Measurements from ENCODE around the gene LPCAT3. TPM values are rescaled to one million over a fixed set of nuclear protein-coding genes. Genes with fewer than 3 reads are reported as not detected.

LPCAT3 gene
- polyA plus RNA-seq, 1 donor (not counting 4 experiments of a cell fraction or from before 2014, with no cell fraction given): 69.1 TPM

DNA sequence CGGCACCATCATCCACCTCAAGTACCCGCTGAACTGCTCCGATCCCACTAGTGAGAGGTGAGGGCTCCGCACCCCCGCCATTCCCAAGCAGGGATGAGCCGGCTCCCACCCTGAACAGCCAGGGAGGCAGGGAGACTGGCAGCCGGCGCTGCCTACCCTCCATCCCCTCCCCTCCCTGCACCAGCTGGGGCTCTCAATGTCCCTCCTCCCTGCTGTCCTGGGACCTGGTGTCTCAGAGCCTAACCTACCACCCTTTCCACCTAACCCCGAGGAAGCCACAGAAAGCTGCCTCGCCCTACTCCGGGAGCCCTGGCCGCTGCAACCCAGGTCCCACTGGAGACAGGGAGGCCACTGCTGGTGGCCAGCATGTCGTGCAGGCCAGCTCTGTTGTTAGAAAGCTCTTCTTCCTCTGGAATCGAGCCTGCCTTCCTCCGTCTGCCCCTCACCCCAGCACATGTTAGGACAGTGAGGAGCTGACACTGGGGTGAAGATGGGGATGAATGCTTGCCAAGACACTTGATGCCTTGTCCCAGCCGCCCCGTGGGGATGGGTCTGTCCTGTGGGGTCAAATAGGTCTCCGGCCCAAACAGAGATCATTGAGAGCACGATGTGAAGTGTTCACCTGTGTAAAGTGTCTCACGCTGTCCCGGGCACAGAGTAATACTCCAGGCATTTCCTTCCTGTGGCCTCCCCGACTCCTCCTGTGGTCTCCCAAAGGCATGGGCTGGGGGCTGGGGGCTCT is 66.0 kb downstream of the LPCAT3 start:
- Histone ChIP-seq H3K79me2 (ENCODE audit: control insufficient read depth, insufficient read depth, low read length) (no peaks in the 10 kb centered on the region), H3K27me3 (ENCODE audit: control insufficient read depth, extremely low read depth, insufficient read depth, low read length) (no peaks in the 10 kb centered on the region), H3K9me3 (ENCODE audit: control insufficient read depth, low read depth, low read length) (no peaks in the 10 kb centered on the region), H3K9ac (ENCODE audit: control insufficient read depth, extremely low read depth, insufficient read depth, low read length) (no peak overlapping the region), H3K27ac (ENCODE audit: control insufficient read depth, insufficient read depth, low read length) (no peak overlapping the region), H3K4me2 (ENCODE audit: control insufficient read depth, extremely low read depth, insufficient read depth, low read depth, low read length) (no peak overlapping the region), H3K9me1 (ENCODE audit: control insufficient read depth, extremely low read depth, insufficient read depth, low read length) (no peaks in the 10 kb centered on the region), H3K36me3 (ENCODE audit: control insufficient read depth in 2 of 2, extremely low read depth in 1 of 2, insufficient read depth in 2 of 2, low read length in 2 of 2) (no peaks in the 10 kb centered on the region), H4K20me1 (ENCODE audit: control insufficient read depth, extremely low read depth, insufficient read depth, low read length) (no peaks in the 10 kb centered on the region), H3K4me1 (ENCODE audit: control insufficient read depth, extremely low read depth, insufficient read depth, low read length) (no peaks in the 10 kb centered on the region), H2AFZ (ENCODE audit: control insufficient read depth, low read length) (no peak overlapping the region), H3K4me3 (ENCODE audit: control insufficient read depth in 2 of 3, extremely low read depth in 1 of 3, insufficient read depth in 2 of 3, low read depth in 1 of 3, low read length in 3 of 3) (no peak overlapping the region)
- dilution Hi-C loops (cut with MboI; ENCODE audit: extremely low pct_ligation_motif_present, low sequenced_read_pairs): no loop called here
- TF ChIP-seq EZH2 (IDR thresholded peaks at IDR 0.05; ENCODE audit: low read length): no peak
- TF ChIP-seq, protein P1, sequence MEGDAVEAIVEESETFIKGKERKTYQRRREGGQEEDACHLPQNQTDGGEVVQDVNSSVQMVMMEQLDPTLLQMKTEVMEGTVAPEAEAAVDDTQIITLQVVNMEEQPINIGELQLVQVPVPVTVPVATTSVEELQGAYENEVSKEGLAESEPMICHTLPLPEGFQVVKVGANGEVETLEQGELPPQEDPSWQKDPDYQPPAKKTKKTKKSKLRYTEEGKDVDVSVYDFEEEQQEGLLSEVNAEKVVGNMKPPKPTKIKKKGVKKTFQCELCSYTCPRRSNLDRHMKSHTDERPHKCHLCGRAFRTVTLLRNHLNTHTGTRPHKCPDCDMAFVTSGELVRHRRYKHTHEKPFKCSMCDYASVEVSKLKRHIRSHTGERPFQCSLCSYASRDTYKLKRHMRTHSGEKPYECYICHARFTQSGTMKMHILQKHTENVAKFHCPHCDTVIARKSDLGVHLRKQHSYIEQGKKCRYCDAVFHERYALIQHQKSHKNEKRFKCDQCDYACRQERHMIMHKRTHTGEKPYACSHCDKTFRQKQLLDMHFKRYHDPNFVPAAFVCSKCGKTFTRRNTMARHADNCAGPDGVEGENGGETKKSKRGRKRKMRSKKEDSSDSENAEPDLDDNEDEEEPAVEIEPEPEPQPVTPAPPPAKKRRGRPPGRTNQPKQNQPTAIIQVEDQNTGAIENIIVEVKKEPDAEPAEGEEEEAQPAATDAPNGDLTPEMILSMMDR (optimal IDR thresholded peaks at IDR 0.05 in 1 of 3, IDR thresholded peaks at IDR 0.05 in 1 of 3, conservative IDR thresholded peaks at IDR 0.05 in 1 of 3; ENCODE audit: extremely low read depth in 1 of 3, insufficient read depth in 2 of 3, low read length in 3 of 3): no peak
- DNase-seq (ENCODE audit: low read depth, low spot score): no peak
- FAIRE-seq: no peak

DNA sequence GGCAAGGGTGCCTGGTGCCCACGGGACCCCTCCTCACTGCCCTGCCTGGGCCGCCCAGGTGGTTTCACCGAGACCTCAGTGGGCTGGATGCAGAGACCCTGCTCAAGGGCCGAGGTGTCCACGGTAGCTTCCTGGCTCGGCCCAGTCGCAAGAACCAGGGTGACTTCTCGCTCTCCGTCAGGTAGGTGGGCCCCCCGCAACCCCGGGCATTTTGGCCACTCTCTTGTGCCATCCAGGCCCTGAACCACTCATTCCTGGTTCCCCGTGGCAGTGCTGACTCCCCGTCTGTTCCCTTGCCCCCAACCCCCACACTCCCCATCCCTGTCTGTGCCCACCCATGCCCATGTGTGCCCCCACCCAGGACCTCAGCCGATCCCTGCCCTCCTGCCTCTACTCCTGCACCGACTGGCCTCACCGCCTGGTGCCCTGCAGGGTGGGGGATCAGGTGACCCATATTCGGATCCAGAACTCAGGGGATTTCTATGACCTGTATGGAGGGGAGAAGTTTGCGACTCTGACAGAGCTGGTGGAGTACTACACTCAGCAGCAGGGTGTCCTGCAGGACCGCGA is 66.6 kb downstream of the LPCAT3 start:
- Histone ChIP-seq H3K4me2 (ENCODE audit: control insufficient read depth, extremely low read depth, insufficient read depth, low read depth, low read length) (no peak overlapping the region), H3K36me3 (ENCODE audit: control insufficient read depth in 2 of 2, extremely low read depth in 1 of 2, insufficient read depth in 2 of 2, low read length in 2 of 2) (no peaks in the 10 kb centered on the region), H3K27me3 (ENCODE audit: control insufficient read depth, extremely low read depth, insufficient read depth, low read length) (no peaks in the 10 kb centered on the region), H3K4me3 (ENCODE audit: control insufficient read depth in 2 of 3, extremely low read depth in 1 of 3, insufficient read depth in 2 of 3, low read depth in 1 of 3, low read length in 3 of 3) (no peak overlapping the region), H2AFZ (ENCODE audit: control insufficient read depth, low read length) (no peak overlapping the region), H3K9ac (ENCODE audit: control insufficient read depth, extremely low read depth, insufficient read depth, low read length) (no peak overlapping the region), H3K9me3 (ENCODE audit: control insufficient read depth, low read depth, low read length) (no peaks in the 10 kb centered on the region), H4K20me1 (ENCODE audit: control insufficient read depth, extremely low read depth, insufficient read depth, low read length) (no peaks in the 10 kb centered on the region), H3K4me1 (ENCODE audit: control insufficient read depth, extremely low read depth, insufficient read depth, low read length) (peaks cover 6% of the 10 kb centered on the region), H3K79me2 (ENCODE audit: control insufficient read depth, insufficient read depth, low read length) (peaks cover 3% of the 10 kb centered on the region), H3K9me1 (ENCODE audit: control insufficient read depth, extremely low read depth, insufficient read depth, low read length) (no peaks in the 10 kb centered on the region), H3K27ac (ENCODE audit: control insufficient read depth, insufficient read depth, low read length) (no peak overlapping the region)
- TF ChIP-seq EZH2 (IDR thresholded peaks at IDR 0.05; ENCODE audit: low read length): no peak
- TF ChIP-seq, protein P1 (optimal IDR thresholded peaks at IDR 0.05 in 1 of 3, IDR thresholded peaks at IDR 0.05 in 1 of 3, conservative IDR thresholded peaks at IDR 0.05 in 1 of 3; ENCODE audit: extremely low read depth in 1 of 3, insufficient read depth in 2 of 3, low read length in 3 of 3): no peak
- DNase-seq (ENCODE audit: low read depth, low spot score) (no peak), FAIRE-seq (no peak)
- dilution Hi-C loops (cut with MboI; ENCODE audit: extremely low pct_ligation_motif_present, low sequenced_read_pairs): no loop called here
